Measurements from ENCODE around the gene NSDHL.

DNA sequence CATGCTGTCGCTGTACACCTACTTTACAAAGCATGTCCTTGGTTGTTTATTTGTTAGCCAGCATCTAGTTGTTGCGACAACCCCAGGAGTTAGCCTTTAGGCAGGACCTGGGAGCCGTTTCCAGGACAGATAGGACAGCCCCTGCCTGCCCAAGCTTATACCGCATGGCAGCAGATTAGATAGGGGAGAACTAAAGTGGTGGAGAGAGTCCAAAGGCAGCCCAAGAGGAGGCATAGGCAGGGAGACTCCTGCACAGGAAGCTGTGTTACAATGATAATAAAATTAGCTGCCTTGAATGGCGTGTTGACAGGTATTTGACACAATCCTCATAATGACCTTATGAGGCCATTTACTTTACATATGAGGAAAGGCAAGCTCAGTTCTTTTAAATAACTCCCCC is 13.0 kb downstream of the NSDHL start:
- TF ChIP-seq, protein P1, sequence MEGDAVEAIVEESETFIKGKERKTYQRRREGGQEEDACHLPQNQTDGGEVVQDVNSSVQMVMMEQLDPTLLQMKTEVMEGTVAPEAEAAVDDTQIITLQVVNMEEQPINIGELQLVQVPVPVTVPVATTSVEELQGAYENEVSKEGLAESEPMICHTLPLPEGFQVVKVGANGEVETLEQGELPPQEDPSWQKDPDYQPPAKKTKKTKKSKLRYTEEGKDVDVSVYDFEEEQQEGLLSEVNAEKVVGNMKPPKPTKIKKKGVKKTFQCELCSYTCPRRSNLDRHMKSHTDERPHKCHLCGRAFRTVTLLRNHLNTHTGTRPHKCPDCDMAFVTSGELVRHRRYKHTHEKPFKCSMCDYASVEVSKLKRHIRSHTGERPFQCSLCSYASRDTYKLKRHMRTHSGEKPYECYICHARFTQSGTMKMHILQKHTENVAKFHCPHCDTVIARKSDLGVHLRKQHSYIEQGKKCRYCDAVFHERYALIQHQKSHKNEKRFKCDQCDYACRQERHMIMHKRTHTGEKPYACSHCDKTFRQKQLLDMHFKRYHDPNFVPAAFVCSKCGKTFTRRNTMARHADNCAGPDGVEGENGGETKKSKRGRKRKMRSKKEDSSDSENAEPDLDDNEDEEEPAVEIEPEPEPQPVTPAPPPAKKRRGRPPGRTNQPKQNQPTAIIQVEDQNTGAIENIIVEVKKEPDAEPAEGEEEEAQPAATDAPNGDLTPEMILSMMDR (conservative IDR thresholded peaks at IDR 0.05 in 1 of 2, IDR thresholded peaks at IDR 0.05 in 1 of 2; ENCODE audit: extremely low read depth in 1 of 2, insufficient read depth in 1 of 2, low read depth in 1 of 2, low read length in 2 of 2): no peak
- no peak for TF ChIP-seq EZH2 (IDR thresholded peaks at IDR 0.05; ENCODE audit: borderline replicate concordance, low read length)
